Right kidney (tissue), 1 donor: ENCODE measurements around the gene RREB1.

Source experiments
- DNase-seq: peaks from one replicate; pipeline ENCODE4 v3.0.0-alpha.2; 2016

The RREB1 gene

GRCh38 chr6:7245668-7246393, 138.1 kb downstream of the RREB1 start:
- DNase-seq = no peak

- DNase-seq = no peak
Observed at GRCh38 chr6:7246401-7247178, 138.8 kb downstream of the RREB1 start.

GRCh38 chr6:7247179-7247456, 139.4 kb downstream of the RREB1 start:
- no peak for DNase-seq

GRCh38 chr6:7247828-7248227, 140.1 kb downstream of the RREB1 start:
- DNase-seq = no peak

- DNase-seq = no peak
Observed at GRCh38 chr6:7249391-7249790, 141.6 kb downstream of the RREB1 start.

GRCh38 chr6:7249946-7250643, 142.3 kb downstream of the RREB1 start:
- DNase-seq = no peak

GRCh38 chr6:7250812-7251211, 143.1 kb downstream of the RREB1 start:
- DNase-seq = no peak

GRCh38 chr6:7251646-7252260, 144.0 kb downstream of the RREB1 start:
- DNase-seq = no peak

- no peak for DNase-seq
Observed at GRCh38 chr6:7252390-7252789, 144.6 kb downstream of the RREB1 start.

- DNase-seq = no peak
Observed at GRCh38 chr6:7254980-7255835, 147.4 kb downstream of the RREB1 start.

- DNase-seq = no peak
Observed at GRCh38 chr6:7255918-7256317, 148.2 kb downstream of the RREB1 start.

GRCh38 chr6:7256785-7257184, 149.0 kb downstream of the RREB1 start:
- no peak for DNase-seq

- no peak for DNase-seq
Observed at GRCh38 chr6:7257521-7258230, 149.9 kb downstream of the RREB1 start.

GRCh38 chr6:7258231-7258763, 150.5 kb downstream of the RREB1 start:
- DNase-seq = no peak

GRCh38 chr6:7260291-7261031, 152.7 kb downstream of the RREB1 start:
- DNase-seq = no peak

- DNase-seq = peak; percentile 94
Observed at GRCh38 chr6:7261032-7261841, 153.5 kb downstream of the RREB1 start.

- DNase-seq = no peak
Observed at GRCh38 chr6:7261852-7262461, 154.2 kb downstream of the RREB1 start.

- no peak for DNase-seq
Observed at GRCh38 chr6:7262746-7263518, 155.2 kb downstream of the RREB1 start.
